ENCODE results near the gene ITPR3.

- TF ChIP-seq CTCF (IDR thresholded peaks at IDR 0.05) (no peak), POLR2A (IDR thresholded peaks at IDR 0.05) (no peak)
These were observed 45.9 kb upstream of the ITPR3 start for GRCh38 chr6:33575211-33575610.

Data from Peyer's patch (tissue), 4 donors.